ENCODE results near the gene PDP2.
A peak's percentile ranks its signal among the peaks of the same experiment; 100 is the strongest.
"Not testable (repeated sequence)": the region's sequence is repeated elsewhere in the genome, so short reads cannot be mapped to it uniquely, and the experiment has no call there.

Gene PDP2

DNA sequence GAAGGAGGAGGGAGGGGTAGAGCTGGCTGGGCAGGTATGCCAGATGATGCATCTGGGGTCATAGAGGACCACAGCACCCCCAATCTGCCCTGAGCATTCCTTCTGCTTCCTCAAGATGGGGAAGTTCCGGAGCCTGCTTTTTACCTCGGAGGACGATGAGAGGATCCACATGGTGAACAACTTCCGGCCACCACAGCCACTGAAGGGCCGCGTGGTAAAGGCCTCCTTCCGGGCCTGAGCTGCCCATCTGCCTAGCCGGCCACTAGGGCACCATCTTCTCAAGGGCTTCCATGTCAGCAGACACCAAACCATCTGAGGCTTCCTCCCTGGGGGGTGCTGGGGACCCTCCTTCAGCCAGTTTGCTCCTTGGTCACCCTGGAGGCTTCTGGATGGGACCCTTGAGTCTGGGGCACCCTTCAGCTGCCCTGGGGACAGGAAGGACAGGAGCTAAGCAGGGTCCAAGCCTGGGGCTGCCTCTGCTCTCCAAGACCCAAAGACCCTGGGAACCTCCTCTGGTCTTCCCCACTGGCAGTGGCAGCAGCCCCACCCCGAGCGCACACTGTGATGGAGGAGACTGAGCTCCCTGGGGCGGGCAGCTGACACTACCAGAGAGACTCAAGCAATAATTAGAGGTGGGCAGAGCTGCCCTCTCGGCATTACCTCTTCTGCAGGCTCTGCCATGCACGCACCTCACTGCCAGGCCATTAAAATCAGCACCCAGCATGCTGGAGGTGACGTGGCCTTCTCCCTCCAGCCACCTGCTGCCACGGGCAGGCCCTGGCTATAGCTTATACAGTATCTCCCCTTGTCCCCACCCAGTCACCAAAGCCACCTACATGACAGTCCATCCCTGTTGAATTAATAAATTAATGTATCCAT is 26.8 kb upstream of the PDP2 start:
- no peak for DNase-seq (ENCODE audit: low spot score)

DNA sequence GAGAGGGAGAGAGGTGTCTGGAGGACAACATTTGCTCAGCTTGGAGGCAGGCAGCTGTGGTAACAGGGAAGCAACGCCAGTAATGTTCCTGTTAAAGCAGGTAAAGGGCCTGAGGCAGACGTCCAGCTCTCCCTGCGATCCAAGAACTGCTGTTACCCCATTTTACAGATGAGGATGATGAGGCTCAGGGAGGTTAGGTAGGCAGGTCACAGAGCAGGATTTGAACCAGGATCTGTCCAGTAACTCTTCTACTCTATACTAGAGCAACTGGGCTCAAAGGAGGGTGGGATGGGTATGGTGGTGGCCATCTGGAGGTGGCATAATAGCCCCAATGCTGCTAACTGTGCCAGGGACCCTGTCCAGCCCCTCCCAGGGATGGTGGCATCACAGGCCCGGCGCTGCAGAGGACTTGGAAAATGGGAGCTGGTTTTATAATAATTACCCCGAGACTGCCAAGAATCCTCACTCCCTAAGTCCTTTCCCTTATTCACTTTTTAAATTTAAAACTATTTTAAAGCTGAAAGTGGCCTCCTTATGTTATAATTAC is 24.1 kb upstream of the PDP2 start:
- DNase-seq (ENCODE audit: low spot score) = no peak

DNA sequence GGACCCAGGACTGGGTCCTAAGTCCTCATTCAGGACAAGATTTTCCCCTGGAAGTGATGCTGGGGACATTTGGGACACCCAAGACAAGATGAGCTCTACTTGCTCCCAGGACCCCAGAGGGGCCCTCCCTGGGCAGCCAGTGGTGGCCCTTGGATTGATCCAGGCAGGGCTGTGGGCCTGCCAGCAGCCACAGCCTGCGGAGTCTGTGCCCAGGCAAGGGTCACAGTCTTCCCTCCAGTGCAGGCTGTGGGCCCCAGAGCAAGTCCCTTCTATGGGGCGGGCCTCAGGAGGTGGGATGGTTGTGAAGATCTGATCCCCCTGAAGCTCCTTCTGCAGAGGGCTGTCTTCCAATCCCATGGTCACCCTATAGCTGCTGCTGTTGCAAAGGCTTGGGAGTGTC is 23.5 kb upstream of the PDP2 start:
- DNase-seq (ENCODE audit: low spot score) = no peak

DNA sequence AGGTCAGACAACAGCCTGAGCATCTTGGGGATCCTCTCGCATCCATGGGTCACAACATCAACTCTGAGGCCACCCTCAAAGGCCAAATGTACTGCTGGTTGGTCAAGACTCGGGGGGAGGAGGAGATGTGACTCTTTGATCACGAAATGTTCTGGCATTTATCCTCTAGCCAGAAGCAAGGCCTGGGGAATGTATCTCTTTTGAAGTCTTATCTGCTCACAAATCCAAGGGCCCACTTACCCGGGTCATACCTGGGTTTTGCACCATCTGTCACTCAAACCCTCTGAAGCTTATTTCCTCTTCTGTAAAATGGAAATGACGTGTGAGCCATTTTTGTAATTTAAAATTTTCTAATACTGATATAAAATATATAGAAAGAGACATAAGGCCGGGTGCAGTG is 22.9 kb upstream of the PDP2 start:
- no peak for DNase-seq (ENCODE audit: low spot score)

DNA sequence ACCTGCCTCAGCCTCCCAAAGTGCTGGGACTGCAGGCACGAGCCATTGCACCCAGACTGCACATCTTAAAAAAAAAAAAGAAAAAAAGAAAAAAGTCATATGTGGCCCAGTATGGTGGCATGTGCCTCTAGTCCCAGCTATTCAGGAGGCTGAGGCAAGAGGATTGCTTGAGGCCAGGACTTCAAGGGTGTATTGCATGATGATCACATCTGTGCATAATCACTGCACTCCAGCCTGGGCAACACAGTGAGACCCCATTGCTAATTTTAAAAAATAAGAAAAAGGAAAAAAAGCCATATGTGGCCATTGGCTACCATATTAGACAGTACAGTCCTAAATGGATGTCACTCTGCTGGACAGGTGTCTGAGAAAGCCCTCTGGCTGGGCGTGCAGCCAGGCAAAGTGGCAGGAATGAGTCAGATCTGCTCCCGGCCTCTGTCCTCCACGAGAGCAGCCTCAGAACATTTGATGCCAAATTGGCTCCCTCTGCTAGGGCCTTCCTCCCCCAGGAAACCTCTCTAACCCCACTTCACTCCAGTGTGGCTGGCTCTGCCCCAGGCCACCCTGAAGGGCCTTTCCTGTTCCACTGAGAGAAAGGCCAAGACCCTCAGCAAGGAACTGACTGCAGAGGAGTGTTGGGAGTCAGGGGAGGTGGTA is 21.4 kb upstream of the PDP2 start:
- no peak for DNase-seq (ENCODE audit: low spot score)

DNA sequence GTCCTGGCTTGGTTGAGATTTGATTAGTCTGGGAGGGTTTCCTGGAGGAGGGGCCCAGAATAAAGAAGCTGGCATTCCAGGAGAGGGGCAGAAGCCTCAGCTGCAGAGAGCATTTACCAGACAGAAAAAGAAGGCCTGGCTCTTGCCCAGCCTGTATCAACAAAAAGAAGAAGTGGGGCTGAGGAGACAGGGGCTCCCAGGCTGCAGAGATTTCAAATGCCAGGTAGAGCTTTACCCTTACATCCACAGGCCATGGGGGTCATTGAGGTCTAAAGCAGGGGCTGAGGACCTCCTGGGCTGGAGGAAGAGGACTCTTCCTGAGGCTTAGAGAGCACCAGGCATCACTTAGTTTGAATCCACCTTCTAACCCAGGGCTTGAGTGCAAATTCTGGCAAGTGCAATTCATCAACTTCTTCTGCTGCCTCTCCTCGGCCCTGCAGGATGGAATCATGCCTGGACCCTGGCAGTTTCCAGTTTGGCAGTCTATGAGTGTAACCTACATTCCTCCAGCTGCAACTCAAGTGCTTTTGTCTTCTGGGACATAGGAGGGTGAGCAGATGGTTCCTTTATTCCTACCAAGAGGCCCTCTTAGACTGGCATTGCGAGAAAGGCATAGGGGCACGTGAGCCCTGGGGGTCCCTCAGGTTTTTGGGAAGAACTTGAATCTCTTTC is 20.8 kb upstream of the PDP2 start:
- DNase-seq (ENCODE audit: low spot score) = no peak

DNA sequence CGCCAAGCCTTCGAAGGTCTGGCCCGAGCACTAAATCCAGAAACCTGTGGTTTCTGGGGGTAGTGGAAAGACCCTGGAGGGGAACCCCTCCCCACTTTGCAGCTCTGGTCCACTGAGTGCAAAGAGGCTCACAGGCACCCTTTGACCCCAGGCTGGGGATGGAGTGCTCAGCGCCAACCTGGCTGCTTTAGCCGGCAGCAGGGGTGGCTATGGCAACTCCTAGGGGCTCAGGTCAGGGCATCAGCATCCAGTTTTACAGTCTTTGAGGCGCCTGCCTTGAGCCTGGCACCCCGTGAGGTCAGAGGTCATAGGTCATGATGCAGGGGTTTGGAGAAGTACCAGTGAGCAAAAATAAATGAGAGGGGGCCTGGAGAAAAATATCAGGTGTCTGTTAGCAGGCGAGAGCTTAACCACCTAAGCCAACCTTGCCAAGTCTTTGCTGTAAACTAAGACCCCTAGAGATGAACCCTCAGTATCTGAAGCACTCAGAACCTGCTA is 18.2 kb upstream of the PDP2 start:
- DNase-seq (ENCODE audit: low spot score) = no peak

DNA sequence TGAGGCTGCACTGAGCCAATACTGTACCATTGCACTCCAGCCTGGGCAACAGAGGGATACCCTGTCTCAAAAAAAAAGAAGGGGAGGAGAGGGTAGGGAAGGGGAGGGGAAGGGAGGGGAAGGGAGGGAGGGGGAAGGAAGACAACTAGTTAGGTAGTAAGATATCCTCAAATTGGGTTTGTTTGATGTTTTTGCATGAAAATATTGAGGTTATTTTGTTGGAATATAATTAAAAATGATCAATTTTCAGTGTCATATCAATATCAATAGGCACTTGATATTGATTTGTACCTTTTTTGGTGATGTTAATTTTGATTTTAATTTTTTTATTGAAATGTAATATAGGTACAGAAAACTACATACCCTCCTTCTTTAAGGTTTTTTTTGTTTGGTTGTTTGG is 16.6 kb upstream of the PDP2 start:
- no peak for DNase-seq (ENCODE audit: low spot score)

DNA sequence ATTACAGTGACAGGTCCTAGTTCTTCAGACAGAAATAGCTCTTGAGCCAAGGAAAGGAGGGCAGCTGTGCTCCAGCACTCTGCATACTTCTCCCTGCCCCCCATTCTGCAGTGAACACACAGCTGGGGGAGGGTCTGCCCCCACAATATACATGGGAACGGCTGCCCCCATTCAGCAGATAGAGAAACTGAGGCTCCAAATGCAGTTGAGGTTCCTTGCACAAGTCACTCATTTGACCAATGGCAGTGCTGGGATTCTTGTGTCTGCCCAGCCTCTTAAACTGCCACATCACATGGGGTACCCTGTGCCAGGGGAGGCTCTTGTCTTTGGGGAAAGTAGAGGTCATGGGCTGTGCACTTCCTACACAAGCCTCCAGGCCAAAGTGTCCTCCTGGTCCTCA is 10.9 kb upstream of the PDP2 start:
- no peak for DNase-seq (ENCODE audit: low spot score)

DNA sequence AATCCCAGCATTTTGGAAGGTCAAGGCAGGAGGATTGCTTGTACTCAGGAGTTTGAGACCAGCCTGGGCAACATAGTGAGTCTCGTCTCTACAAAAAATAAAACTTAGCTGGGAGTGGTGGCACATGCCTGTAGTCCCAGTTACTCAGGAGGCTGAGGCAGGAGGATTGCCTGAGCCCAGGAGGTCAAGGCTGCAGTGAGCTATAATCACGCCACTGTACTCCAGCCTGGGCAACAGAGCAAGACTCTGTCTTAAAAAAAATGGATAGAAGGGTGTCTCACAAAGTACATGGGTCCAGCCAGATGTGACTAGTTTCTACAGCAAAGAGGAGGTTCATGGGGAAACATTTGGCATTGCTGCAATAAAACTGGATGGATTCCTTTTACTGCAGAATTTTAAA is 9.0 kb upstream of the PDP2 start:
- DNase-seq (ENCODE audit: low spot score) = not testable (repeated sequence)

DNA sequence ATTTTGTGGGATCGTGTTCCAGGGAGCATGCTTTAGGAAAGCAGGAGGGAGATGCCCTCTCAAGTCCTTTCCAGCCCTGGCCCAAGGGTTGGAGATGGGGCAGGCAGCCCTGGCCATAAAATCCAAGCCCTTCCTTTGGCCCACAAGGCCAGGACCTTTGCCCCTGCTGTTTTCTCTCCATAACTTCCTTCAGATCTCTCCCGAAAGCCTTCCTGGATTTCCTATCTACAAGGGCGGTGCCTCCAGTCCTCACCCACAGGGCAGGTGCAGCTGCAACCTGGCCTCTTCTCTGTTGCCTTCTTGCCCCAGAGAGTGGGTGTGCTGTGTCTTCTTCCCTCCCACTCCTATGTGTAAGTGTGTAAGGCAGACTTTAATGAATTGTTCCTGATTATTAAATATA is 8.5 kb upstream of the PDP2 start:
- DNase-seq (ENCODE audit: low spot score) = no peak

DNA sequence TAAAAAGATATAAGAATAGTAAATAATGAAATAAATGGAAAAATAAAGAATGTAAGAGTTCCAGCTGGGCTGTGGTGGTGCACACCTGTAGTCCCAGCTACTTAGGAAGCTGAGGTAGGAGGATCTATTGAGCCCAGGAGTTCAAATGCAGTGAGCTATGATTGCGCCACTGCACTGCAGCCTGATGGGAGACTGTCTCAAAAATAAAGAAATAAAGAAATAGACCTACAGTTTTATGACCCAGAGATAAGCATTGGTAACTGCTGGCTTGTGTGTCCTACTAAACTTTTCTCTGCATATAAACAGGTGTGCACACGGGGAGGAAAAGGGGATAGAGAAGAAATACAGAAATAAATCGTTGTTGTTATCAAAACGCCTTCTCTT is 7.8 kb upstream of the PDP2 start:
- DNase-seq (ENCODE audit: low spot score) = no peak

DNA sequence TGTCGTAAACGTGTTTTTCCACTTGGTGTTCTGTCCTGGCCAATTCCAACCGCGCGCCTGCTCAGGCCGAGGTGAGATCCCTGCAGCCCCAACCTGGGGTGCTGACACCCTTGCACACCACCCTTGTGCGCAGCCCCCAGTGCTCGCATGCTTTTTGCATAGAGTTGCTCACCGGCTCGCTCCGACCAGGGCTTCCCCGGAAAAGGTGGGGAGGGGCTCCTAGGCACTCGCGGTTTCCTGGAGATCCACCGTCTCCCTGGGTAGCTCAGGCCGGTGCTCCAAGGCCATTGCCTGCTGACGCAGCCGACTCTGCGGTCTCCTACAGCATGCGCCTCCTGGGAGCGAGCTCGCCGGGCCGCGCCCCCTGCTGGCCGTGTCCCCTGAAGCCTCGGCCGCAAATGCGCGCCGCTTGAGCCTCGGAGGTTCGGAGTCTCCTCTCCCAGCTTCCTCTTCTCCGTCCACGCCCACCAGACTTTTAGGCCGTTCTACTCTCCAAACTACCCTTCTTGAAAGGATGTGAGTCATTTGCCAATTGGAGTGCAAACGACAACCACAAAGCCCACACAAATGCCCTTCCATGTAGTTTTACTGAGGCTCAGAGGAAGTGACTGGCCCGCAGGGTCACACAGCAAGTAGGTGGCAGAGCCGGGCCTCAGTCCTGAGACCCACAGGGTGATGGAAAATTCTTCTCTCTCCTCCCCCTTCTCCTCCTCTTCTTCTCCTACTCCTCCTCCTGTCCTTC is 7.2 kb upstream of the PDP2 start:
- DNase-seq (ENCODE audit: low spot score) = peak; percentile 88

DNA sequence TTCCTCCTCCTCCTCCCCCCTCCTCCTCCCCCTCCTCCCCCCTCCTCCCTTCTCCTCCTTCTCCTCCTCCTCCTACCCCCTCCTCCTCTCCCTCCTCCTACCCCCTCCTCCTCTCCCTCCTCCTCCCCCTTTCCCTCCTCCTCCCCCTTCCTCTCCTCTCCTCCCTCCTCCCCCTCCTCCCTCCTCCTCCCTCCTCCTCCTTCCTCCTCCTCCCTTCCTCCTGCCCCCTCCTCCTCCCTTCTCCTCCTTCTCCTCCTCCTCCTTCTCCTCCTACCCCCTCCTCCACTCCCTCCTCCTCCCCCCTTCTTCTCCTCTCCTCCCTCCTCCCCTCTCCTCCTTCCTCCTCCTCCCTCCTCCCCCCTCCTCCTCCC is 6.6 kb upstream of the PDP2 start:
- DNase-seq (ENCODE audit: low spot score) = no peak

DNA sequence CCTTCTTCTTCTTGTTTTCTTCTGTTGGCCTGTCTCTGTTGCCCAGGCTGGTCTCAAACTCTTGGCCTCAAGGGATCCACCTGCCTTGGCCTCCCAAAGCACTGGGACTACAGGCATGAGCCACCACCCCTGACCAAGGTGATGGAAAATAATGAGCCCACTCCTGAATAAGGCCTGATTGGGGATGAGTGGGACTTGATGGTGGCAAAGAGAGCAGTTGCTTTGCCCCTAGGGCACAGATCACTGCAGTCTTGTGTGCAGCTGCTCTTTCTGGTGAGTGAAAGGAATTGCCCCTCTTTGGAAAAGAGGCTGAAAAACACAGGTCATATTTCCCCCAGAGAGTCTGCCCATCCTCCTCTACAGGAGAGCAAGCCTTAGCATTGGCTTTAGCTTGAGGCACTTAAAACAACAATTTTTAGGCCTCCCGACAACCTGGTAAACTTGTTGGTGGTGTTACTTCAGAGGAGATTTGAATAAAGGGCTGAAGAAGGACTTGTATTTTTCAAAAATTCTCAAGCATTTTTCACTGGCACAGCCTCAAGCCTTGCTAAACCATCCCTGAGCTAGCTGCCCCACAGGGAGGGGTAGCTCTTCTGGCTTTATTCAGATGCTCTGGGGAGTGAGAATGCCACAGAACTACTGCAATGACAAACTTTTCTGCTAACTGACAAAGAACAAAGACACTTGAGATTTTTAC is 6.1 kb upstream of the PDP2 start:
- no peak for DNase-seq (ENCODE audit: low spot score)

DNA sequence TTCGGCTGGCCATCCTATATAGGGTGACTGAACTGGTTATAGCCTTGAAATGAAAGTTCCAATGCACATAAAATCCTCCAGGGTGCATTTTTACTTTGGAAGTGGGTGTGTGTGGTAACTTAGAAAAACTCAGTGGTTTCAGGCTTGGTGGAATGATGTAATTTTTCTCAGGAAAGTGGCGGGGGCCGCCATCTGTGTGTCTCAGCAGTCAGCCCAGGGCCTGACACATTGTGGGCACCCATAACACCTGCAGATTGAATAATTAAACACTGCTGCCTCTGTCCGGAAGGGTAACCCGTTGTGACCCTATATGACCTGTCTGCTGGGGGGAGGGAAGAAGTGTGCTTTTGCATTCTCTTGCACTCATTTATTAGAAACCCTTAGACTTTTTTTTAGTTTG is 2.2 kb upstream of the PDP2 start:
- no peak for DNase-seq (ENCODE audit: low spot score)

DNA sequence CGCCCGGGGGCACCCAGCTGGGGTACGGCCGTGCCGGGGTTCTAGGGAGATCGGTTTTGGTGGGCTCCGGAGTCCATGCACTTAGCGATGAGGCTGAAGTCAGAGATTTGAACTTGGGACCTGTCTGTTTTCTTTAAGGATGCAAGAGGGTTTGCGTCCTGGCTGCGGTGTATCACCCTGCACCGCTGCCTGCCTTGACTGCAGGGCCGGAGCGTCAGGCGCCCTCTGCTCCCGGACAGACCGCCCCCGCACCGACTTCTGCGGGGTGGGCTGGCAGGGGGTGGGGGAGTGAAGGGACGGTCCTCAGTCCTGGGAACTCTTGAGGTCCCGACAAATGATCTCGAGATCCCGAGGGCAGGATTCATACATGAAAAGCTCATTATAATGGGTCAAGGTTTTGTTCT is 701 bp downstream of the PDP2 start:
- DNase-seq (ENCODE audit: low spot score) = no peak

DNA sequence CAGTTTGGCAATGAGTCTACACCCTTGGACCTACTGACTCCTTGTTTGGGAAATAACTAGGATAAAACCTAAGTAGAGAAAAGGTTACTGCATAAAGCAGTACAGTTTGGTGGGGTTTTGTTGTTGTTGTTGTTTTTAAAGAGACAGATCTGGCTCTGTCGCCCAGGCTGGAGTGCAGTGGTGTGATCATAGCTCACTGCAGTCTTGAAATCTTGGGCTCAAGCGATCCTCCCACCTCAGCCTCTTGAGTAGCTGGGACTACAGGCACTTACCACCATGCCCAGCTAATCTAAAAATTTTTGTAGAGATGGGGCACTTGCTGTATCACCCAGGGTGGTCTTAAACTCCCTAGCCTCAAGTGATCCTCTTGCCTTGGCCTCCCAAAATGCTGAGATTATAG is 1.2 kb downstream of the PDP2 start:
- no peak for DNase-seq (ENCODE audit: low spot score)

DNA sequence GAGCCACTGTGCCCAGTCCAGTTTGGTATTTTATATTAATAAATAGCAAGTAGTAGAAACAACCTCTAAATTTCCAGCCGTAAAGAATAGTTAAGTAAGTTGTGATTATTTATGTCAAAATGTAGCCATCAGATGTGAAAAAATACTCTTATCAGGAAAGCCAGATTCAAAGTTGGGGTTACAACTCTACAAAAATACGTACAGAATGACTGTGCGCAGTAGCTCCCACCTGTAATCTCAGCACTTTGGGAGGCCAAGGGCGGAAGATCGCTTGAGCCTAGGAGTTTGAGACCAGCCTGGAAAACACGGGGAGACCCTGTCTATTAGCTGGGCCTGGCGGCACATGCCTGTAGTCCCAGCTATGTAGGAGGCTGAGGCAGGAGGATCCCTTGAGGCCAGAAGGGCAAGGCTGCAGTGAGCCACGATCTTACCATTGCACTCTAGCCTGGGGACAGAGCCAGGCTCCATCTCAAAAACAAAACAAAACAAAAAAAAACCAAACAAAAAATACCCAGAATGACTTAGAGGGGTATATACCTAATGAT is 1.7 kb downstream of the PDP2 start:
- no peak for DNase-seq (ENCODE audit: low spot score)

DNA sequence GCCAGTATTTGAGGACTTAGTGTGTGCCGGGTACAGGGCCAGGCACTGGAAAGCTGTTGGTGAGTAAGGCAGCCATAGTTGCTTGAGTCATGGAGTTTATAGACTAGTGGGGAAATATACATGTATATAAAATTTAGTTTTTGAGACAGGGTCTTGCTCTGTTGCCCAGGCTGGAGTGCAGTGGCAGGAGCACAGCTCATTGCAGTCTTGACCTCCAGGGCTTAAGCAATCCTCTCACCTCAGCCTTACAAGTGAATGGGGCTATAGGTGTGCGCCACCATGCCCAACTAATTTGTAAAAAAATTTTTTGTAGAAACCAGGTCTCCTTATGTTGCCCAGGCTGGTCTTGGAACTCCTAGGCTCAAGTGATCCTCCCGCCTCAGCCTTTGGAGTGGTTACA is 2.4 kb downstream of the PDP2 start:
- DNase-seq (ENCODE audit: low spot score) = no peak

DNA sequence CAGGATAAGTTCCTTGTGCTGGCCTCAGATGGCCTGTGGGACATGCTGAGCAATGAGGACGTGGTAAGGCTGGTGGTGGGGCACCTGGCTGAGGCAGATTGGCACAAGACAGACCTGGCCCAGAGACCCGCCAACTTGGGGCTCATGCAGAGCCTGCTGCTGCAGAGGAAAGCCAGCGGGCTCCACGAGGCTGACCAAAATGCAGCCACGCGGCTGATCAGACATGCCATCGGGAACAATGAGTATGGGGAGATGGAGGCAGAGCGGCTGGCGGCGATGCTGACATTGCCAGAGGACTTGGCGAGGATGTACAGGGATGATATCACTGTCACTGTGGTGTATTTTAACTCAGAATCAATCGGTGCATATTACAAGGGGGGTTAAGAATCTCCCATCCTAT is 5.2 kb downstream of the PDP2 start:
- no peak for DNase-seq (ENCODE audit: low spot score)
